GM10847 (cell line): Measurements from ENCODE around the gene FLNC.

Experiments
- POLR2A ChIP-seq: IDR thresholded peaks from 2 replicates; pipeline ENCODE4 v1.6.1; 2011; ENCODE audit not compliant: insufficient read length; ENCODE audit errors: extremely low read depth

The FLNC gene, protein sequence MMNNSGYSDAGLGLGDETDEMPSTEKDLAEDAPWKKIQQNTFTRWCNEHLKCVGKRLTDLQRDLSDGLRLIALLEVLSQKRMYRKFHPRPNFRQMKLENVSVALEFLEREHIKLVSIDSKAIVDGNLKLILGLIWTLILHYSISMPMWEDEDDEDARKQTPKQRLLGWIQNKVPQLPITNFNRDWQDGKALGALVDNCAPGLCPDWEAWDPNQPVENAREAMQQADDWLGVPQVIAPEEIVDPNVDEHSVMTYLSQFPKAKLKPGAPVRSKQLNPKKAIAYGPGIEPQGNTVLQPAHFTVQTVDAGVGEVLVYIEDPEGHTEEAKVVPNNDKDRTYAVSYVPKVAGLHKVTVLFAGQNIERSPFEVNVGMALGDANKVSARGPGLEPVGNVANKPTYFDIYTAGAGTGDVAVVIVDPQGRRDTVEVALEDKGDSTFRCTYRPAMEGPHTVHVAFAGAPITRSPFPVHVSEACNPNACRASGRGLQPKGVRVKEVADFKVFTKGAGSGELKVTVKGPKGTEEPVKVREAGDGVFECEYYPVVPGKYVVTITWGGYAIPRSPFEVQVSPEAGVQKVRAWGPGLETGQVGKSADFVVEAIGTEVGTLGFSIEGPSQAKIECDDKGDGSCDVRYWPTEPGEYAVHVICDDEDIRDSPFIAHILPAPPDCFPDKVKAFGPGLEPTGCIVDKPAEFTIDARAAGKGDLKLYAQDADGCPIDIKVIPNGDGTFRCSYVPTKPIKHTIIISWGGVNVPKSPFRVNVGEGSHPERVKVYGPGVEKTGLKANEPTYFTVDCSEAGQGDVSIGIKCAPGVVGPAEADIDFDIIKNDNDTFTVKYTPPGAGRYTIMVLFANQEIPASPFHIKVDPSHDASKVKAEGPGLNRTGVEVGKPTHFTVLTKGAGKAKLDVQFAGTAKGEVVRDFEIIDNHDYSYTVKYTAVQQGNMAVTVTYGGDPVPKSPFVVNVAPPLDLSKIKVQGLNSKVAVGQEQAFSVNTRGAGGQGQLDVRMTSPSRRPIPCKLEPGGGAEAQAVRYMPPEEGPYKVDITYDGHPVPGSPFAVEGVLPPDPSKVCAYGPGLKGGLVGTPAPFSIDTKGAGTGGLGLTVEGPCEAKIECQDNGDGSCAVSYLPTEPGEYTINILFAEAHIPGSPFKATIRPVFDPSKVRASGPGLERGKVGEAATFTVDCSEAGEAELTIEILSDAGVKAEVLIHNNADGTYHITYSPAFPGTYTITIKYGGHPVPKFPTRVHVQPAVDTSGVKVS (N-terminal part only)

GRCh38 chr7:128830231-128831177 is at the start of gene FLNC:
FLNC (plus strand) TSS chr7:128830406; CDS start chr7:128830638, 232 bp downstream.
- no peak for TF ChIP-seq POLR2A

DNA sequence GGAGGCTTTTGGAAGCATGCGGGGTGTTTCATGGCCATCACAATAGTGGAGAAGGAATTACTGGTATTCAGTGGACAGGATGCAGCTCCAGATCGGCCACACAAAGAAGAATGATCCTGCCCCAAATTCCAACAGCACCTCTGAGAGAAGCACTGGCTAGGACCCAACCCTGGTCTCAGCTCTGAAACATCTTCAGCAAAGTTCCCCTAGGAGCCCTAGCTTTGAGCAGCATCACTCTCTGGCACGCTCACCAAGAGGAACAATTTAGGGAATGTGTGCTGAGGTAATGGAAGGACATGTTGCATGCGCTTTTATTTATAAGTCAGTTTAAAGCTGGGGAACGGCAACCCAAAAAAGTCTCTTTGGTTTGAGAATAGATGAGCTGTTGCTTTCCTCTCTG is 49.1 kb upstream of the FLNC start:
- no peak for TF ChIP-seq POLR2A

DNA sequence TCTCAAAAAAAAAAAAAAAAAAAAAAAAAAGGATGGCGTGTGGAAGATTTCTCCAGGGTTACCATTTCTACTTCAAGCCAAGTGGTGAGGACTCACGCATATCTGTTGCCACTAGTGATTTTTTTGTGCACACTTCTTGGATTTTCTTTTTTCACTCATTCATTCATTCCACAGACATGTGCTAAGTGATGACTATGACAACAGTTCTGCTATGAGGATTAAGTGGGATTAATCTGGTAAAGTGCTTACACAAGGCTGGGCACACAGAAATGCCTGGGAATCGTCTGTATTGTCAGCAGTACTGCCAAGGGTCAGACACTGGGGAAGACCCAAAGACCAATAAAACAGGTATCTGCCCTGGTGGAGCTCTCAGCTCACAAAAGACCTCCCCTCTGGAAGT is 48.4 kb upstream of the FLNC start:
- no peak for TF ChIP-seq POLR2A

GRCh38 chr7:128783143-128783861 is 46.9 kb upstream of the FLNC start:
- TF ChIP-seq POLR2A: no peak

DNA sequence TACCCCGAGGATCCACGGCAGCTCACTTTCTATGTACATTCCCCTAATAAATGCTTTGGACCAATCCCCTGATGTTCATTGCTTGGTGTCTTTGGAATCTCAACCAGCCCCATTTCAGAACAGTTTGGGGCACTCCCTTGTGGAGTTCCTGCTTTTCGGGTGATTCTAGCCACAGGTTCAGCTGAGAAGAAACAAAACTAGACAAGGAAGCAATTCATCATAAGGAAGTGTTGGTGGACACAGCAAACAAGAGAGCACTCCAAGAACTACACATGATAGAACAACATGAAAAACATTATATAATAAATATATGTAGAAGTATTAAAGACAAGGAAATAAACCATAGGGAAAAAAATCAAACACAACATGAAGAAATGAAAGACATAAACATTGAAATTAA is 44.5 kb upstream of the FLNC start:
- TF ChIP-seq POLR2A: no peak

GRCh38 chr7:128788446-128789412 is 41.5 kb upstream of the FLNC start:
- TF ChIP-seq POLR2A: no peak

DNA sequence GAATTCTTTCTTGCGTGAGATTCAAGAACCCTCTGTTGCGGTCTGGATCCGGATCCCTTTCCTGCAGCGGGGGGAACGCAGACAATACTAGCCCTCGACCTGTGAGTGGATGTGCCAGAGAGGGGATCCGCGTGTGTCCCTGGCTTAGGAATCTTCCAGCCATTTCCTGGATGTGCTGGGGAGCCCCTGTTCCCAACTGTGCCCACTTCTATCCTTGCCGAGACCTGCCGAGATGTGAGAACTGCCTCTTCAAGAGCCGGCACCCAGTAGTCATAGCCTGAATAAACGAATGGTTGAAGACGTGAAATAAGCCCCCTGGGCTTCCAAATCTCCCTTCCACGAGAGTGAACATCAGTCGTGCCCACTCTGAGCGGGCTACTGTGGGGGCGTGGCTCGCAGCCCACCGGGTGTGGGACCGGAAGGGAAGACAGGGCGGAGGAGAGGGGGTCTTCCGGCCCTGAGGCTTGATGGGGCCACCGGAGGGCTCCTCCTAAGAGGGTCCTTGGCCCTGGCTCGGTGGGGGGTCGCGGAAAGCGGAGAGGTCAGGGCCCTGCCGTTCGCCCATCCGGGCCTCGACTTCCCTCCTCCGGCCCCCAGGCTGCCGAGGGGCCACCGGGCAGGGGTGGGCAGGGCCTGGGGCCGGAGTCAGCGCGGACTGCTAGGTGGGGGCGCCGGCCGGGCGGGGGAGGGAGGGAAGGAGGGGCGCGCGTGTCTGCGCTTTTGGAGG is 39.7 kb upstream of the FLNC start:
- no peak for TF ChIP-seq POLR2A

DNA sequence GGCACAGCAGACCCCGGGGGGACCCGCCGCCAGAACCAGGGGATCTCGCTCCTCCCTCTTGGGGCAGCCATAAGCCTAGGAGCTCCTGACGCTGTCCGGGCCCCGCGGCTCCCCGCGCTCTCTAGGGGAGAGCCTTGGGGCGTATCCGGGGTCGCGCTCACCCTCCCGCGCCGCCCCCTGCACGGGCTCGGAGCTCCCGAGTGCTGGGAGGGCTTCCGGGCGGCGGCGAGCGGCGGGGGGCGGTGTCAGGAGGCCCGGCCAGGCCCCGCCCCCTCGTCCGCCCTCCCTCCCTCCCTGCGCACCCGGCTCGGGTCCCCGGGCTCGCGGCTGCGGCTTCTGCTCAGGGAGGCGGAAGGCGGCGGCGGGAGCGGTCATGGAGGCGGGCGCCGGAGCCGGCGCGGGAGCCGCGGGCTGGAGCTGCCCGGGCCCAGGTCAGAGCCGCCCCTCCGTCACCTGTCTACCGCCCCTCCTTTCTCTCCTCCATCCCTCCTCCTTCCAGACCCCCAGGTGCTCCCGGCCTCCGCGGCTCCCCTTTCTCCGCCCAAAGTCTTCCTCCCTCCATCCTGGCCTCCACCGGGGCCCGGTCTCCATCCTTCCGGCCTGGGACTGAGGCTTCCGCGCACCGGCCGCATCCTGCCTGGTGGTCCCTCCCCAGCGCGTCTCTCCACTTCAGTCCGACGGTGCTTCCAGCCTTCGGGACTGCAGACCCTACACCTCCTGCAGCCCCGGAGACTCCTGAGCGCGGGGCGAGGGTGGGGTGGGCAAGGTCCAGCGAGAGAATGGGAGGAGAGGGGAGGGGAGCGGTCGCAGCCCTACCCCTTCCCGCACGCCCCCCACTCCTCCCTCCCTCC is 38.9 kb upstream of the FLNC start, which contains the start of gene CCDC136:
Gene CCDC136, plus strand, starts transcription at position 848 of the 851 bp plus-strand sequence. CDS start 444 bp downstream, outside the sequence.
- no peak for TF ChIP-seq POLR2A

DNA sequence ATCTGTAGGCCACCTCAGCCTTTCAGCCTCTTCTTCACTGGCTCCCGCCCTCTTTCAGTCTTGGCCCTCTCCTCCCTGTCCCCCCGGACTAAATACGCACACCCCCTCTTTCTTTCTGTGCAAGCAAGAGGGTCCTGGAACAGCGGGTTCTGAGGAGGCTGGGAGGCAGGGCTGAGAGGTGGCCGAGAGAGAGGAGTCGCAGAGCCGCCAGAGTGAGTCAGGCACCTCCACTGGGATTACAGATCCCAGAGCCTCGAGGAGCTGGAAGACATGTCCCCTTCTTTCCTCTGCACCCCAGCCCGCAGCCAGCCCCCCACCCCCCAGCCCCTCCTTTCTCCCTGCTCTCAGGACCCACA is 38.3 kb upstream of the FLNC start:
- no peak for TF ChIP-seq POLR2A

DNA sequence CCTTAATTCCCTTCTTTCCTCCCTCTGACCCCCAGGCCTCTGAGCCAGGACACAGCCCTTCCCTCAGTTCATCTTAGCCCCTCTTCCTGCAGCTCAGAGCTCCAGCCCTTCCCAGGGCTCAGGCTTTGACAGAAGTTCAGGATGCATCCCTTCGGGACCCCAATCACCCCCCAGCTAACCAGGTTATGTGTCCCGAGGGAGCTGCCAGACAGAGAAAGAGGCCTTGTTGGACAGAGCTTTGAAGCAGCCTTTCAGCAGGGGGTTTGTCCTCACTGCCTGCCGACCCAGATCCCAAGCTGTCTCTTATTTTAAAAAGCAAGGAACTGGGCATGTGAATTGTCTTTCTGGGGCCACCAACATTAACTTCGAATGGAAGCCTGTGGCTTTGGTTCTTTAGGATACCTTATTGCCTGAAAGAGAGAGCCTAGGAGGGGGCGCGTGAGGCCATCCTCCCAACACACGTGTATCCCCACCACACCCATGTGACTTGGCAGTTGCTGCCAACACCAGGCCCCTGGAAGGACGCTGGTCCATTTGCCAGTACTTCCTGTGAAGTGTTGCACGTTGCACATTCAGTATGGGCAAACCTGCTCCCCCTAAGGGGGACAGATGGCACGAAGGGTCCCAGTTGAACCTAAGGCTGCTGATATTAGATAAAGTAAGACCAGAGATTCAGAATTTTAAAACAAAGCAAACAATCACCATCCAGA is 37.6 kb upstream of the FLNC start:
- TF ChIP-seq POLR2A: no peak

DNA sequence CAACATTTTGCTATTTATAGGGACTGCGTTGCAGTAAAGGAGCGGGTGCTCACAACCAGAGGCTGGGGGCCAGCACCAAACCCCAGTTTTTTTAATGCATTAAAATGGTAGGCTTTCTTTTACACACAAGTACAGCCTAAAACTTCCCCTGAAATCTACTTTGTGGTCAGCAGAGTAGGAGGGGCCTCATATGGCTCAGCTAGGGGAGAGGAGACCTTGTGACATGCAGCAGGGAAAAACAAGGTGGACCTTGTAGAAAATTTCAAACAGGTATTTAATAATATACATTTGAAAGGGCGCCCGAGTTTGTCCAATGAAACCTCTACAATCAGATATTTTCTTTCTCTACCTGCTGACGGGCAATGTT is 37.0 kb upstream of the FLNC start:
- TF ChIP-seq POLR2A: no peak

GRCh38 chr7:128794020-128794419 is 36.2 kb upstream of the FLNC start:
- TF ChIP-seq POLR2A: no peak
